Measurements from ENCODE around the gene APOL1. TPM values are rescaled to one million over a fixed set of nuclear protein-coding genes. Genes with fewer than 3 reads are reported as not detected.
"Not testable (repeated sequence)": the region's sequence is repeated elsewhere in the genome, so short reads cannot be mapped to it uniquely, and the experiment has no call there.

APOL1 gene
- total RNA-seq, 1 donor from 2014 or later: 35.3 TPM

DNA sequence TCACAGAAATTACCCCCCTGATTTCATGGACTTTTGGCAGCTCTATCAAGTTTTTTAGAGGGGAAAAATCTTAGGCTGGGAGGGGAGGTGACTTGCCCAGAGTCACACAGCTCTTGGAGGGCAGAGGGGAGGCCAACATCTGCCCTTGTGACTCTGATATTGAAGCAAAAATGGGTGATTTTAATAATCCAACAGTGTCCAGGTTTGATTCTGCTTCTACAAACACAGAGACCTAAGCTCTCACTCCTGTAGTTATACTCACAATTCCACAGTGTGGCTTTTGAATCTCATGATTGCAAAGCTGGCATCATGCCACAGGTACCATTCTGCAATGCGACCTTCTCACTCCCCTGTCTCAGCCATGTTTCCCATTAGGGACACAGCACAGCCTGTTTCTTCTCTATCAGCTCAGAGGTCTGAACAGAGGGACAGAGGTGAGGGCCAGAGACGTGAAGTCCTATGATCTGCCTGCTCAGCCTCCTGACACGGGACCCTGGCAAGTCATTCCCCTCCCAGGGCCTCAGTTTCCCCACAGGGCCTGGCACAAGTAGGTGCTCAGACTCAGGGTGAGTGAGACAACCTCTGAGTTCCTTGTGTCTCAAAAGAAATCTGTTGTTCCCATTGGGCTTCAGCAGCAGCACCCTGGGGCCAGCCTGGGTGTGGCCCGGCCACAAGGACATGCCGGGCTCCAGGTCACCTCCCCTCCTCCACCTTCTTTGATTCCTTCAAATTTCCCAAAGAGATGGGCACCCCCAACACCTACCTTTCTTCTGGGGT, 14.4 kb upstream of the APOL1 start:
- intact Hi-C loops (cut with DNase I): no loop called here
- DNase-seq (ENCODE audit: low spot score) (no peak), ATAC-seq (peak; percentile 45)

DNA sequence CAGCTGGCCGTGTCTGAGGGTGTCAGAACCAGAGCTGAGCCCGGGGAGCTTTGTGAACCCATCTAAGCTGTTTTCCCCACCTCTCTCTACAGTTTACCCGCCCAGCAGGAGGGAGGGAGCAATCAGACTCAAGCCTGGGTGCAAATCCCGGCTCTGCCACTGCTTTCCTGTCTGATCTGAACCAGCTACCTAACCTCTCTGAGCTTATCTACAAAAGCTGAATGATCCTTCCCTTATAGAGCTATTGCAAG, 13.9 kb upstream of the APOL1 start:
- peak; percentile 31 for ATAC-seq
- intact Hi-C loops (cut with DNase I): no loop called here
- DNase-seq (ENCODE audit: low spot score): no peak

DNA sequence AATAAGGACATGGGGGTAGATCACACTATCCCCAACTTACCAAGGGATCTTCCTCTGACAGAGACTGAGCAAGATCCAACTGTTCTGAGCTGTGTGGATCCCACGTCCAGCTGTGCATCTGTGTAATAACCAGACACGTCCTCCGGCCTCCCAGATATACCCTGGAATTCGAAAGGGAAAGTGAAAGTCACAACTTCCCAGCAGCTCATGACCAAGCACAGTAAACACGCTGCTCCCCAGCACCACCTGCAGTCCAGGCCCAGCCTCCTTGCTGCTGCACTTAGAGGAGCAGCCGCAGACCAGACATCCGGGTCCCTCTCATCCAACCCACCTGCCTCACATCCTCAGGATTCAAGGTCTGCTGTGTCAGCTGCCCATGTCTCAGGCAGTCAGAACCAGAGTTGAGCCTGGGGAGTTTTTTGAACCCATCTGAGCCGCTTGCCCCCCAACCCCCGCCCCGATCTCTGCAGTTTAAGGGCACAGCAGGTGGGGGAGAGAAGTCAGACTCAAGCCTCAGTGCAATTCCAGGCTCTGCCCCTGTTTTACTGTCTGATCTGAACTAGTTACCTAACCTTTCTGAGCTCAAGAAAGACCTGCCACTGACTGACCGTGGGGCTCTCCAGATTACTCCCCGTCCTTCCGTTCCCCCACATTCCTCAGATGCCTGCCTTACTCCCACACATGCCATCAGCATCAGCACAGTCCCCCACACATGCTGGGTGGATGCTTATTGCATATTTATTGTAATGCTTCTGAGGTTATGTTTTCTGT, 13.3 kb upstream of the APOL1 start, which contains the start of gene APOL2:
Gene APOL2 (minus strand): TSS at position 127 of the 771 bp plus-strand sequence. CDS start 6,365 bp downstream, outside the sequence.
- ATAC-seq (peak; percentile 97), DNase-seq (ENCODE audit: low spot score) (peak; percentile 92)
- intact Hi-C loops (cut with DNase I): no loop called here

DNA sequence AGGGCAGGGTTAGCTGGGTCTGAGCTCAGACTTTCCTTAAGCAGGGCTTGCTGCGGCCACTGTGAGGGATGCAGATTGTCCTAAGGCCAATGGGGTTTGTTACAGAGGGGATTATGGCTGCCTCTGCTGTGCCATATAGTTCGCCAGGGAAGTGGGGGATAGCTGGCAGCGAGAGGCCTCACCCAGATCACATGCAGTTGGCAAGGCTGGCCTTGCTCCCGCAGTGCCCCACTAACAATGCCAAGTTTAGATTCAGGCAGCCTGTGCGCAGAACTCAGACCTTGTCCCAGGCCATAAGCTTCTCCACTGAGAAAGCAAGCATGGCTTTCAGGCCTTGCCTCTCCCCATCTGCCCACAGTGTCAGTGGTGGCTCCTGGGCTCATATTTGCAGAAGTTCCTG, 8.9 kb upstream of the APOL1 start:
- no peak for ATAC-seq
- intact Hi-C loops (cut with DNase I): no loop called here
- no peak for DNase-seq (ENCODE audit: low spot score)

DNA sequence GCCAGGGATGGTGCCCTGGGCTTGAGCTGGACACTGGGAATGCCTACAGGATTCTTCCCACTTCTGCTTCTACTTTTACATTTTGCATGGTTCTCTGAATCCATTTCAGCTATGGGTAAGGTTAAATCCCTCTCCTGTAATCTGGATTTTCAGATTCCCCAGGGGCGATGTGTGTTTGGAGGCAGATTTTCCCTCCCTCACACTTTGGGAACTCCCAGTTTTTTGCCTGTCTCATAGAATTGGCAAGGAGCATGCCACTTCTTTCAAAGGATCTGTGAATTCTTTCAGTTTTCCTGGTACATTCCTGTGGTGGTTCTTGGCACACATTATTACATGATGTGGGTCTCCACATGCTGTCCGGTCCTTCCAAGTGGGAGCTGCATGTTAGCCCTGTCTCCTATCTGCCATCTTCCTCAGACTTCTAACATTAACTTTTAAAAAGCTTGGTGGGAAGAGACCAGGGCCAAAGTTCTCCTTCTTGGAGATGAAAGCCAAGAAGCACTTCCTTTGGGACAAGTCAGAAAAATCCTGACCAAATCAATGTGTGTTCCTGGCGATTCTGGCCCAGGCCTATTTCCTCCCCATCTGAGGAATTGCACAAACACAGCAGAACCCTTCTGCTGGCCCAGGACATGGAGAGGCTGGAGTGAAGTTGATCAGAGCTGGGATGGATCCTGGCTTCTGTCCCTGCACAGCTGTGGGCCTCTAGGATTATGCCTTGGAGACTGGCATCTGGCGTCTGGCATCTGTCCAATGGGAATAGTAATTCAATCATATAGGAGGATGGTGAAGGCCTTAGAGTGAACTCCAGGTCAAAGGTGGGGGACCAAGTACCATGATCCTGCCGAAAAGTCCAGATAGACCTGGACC, 8.2 kb upstream of the APOL1 start:
- ATAC-seq: peak; percentile 89
- intact Hi-C loops (cut with DNase I): no loop called here
- DNase-seq (ENCODE audit: low spot score): no peak

DNA sequence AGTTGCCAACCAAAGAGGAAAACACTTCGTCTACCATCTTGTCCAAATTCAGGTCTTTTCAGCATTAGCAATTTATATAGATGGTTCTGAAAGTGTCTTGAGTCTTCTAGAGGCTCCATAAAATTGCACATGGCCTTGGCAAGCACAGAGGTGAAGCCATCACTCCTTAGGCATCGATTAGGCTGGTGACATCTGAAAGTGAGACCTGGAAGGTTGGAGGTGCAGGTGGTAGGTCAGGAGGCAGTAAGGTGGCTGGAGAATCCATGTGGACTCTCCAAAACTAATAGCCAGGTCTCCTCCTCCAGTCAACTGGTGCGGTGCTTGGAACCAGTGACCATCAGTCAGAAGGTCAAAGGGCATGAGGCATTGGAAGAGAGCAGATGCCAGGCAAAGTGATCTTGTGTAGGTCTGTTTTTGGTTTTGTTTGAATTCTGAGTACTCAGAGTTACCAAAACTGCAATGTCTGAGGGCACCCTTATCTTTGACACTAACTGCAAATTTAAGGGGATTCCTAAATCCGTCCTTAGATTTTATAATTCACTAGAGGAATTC, 7.1 kb upstream of the APOL1 start:
- ATAC-seq (no peak), DNase-seq (ENCODE audit: low spot score) (no peak)
- intact Hi-C loops (cut with DNase I): no loop called here

DNA sequence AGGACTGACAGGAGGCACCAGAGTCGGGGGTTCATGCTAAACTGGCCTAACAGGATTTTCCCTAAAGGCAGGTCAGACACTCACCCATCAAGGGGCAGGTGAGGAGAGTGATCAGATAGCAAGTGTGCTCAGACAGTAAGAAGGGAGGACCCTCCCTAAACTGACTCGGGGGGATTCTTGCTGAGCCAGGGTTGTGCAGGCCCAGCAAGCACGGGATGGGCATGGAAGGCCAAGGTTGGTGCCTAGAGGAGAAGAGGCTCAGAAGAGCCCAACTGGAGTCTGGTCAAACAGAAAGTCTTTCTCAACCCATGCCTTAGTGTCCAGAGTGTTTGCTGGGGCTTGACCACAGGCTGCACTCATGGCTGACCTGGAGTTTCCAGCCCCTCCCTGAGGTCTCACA, 6.2 kb upstream of the APOL1 start:
- intact Hi-C loops (cut with DNase I): no loop called here
- DNase-seq (ENCODE audit: low spot score): no peak
- no peak for ATAC-seq

DNA sequence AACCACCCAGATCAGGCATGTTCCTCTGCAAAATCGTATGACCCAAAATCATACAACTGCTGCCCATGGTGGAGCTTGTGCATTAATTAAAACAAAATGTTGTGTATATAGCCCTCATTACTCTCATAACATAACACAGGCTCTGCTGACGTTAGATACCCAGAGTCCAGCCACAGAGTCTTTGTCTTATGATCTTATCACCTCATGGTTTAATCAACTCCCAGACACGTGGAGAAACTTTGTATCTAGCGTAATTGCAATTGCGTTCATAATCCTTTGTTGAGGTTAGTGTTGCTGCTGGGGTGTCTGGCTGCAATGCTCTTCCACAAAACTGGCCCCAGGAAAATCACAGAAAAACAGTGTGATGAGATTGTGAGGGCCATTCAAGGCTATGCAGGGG, 5.0 kb upstream of the APOL1 start:
- ATAC-seq: no peak
- intact Hi-C loops (cut with DNase I): no loop called here
- DNase-seq (ENCODE audit: low spot score): no peak

DNA sequence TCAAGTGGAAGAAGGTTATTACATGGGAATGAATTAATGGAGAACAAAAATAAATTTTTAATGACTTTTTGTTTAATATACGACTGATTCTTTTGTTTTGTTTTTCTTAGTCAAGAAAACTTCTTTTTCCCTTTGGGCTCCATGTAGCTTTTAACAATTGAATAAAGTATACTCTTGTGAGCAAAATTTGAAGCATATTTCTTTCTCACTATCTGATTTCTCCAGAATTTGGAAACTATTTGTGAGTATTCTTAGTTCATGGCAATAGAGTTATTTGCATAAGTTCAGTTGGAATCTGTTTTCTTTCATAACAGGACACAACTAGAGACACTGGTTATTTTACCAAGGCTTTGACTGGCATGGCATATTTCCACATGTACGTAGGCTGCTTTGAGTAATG, 3.8 kb upstream of the APOL1 start:
- DNase-seq (ENCODE audit: low spot score): no peak
- intact Hi-C loops (cut with DNase I): no loop called here
- no peak for ATAC-seq

DNA sequence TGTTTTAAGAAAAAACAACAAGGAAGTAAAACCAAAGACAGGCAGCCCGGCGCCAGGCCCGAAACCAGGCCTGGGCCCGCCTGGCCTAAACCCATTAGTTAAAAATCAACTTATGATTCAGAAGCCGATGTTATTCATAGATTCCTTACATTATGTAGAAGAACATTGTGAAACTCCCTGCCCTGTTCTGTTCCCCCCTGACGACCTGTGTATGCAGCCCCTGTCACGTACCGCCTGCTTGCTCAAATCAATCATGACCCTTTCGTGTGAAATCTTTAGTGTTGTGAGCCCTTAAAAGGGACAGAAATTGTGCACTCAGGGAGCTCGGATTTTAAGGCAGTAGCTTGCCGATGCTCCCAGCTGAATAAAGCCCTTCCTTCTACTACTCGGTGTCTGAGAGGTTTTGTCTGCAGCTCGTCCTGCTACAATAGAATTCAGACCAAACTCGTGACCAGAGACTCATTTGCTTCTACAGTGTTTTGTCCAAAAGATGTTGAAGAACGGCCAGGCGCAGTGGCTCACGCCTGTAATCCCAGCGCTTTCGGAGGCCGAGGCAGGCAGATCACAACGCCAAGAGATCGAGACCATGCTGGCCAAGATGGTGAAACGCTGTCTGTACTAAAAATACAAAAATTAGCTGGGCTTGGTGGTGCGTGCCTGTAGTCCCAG, 2.5 kb upstream of the APOL1 start:
- intact Hi-C loops (cut with DNase I); ATAC-seq; DNase-seq (ENCODE audit: low spot score): not testable (repeated sequence)

DNA sequence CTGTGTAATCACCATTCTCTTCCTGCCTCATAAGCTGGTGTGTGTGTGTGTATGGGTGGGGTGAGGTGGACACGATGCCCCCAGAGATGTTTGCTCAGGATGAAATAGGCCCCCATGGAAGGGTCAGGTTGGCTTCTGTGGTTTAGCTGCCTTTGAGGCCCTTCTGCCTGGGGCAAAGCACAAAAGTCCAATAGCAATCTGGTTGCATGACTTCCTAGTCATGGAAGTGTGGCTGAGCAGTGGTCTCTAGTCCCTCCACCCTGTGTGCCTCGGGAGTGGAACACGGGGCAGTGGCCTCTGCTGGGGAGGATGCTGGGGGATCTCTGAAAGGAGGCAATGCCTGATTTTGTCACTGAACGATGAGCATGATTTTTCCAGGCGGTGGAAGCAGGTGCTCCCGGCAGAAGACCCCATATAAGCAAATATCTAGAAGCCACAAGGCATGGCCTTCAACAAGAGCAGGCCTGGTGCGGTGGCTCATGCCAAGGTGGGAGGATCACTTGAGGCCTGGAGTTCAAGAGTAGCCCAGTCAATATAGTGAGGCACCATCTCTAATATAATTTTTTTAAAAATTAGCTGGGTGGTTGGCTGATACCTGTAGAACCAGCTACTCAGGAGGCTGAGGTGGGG, 839 bp upstream of the APOL1 start:
- ATAC-seq; intact Hi-C loops (cut with DNase I); DNase-seq (ENCODE audit: low spot score): not testable (repeated sequence)

DNA sequence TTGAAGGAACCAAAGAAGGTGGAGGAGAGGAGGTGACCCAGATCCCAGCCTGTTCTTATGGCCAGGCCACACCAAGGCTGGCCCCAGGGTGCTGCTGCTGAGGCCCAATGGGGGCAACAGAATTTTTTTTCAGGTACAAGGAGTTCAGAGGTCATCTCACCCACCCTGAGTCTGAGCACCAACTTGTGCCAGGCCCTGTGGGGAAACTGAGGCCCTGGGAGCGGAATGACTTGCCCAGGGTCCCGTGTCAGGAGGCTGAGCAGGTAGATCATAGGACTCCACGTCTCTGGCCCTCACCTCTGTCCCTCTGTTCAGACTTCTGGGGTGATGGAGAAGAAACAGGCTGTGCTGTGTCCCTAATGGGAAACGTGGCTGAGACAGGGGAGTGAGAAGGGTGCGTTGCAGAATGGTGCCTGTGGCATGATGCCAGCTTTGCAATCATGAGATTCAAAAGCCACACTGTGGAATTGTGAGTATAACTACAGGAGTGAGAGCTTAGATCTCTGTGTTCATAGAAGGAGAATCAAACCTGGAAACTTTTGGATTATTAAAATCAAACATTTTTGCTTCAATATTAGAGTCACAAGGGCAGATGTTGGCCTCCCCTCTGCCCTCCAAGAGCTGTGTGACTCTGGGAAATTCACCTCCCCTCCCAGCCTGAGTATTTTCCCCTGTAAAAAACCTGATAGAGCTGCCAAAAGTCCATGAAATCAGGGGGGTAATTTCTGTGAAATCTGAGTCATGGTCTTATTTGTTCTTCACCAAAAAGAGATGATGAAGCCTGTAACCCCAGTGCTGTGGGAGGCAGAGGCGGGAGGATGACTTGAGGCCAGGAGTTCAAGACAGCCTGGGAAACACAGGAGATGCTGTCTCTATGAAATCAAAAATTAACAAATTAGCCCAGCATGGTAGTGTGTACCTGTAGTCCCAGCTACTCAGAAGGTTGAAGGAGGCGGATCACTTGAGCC, 874 bp downstream of the APOL1 start:
- intact Hi-C loops (cut with DNase I): no loop called here
- DNase-seq (ENCODE audit: low spot score) (peak; percentile 76), ATAC-seq (peak; percentile 55)

DNA sequence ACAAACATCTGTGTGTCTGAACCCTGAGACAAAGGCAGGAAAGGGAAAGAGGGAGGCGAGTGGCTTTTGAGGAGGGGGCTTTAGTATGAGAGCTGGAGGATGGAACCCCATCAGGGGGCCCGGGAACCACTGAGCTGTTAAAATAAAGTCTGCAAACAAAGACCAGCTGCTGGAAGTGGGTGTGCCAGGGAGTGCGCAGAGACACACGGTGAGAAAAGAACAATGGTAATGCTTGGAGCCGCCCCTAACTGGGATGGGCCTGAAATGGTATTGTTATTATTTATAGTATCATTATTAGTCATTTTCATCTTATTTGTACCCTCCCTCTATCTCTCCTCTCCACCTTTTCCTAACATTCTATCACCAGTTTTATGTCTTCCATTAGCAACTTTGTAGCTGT, 2.6 kb downstream of the APOL1 start:
- ATAC-seq; DNase-seq (ENCODE audit: low spot score); intact Hi-C loops (cut with DNase I): not testable (repeated sequence)

DNA sequence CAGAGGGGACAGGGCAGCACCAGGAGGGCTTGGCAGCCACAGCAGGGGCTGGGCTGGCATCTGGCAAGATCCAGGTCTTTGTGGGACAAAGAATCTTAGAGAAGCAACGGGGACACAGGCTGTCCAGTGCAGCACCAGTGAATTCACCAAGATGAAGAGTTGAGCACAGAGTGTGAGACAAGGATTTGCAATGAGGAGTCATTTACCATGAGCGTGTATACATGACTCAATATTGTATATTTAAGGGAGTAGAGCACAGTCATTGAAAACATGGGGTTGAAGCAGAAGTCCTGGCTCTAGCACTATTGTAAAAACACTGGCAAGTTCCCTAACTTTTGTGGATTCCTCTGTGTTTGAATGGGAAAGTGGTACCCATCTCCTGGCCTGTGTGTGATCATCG, 3.5 kb downstream of the APOL1 start:
- DNase-seq (ENCODE audit: low spot score) (no peak), ATAC-seq (no peak)
- intact Hi-C loops (cut with DNase I): no loop called here

DNA sequence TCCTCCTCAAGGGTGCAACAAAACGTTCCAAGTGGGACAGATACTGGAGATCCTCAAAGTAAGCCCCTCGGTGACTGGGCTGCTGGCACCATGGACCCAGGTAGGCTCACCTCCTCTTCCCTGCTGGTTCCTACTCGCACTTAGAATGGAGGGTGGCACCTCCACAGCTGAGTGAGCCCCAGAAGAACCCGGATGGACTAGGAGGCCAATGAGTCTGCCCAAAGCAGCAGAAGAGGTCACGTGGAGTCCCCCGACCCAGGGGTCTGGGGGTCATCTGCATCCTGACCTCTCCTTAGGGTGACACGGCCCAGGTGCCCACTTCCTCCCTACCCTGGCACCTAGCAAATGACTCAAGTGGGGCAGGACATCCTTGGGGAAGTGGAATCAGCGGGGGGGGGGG, 4.4 kb downstream of the APOL1 start:
- no peak for ATAC-seq
- intact Hi-C loops (cut with DNase I): no loop called here
- no peak for DNase-seq (ENCODE audit: low spot score)

DNA sequence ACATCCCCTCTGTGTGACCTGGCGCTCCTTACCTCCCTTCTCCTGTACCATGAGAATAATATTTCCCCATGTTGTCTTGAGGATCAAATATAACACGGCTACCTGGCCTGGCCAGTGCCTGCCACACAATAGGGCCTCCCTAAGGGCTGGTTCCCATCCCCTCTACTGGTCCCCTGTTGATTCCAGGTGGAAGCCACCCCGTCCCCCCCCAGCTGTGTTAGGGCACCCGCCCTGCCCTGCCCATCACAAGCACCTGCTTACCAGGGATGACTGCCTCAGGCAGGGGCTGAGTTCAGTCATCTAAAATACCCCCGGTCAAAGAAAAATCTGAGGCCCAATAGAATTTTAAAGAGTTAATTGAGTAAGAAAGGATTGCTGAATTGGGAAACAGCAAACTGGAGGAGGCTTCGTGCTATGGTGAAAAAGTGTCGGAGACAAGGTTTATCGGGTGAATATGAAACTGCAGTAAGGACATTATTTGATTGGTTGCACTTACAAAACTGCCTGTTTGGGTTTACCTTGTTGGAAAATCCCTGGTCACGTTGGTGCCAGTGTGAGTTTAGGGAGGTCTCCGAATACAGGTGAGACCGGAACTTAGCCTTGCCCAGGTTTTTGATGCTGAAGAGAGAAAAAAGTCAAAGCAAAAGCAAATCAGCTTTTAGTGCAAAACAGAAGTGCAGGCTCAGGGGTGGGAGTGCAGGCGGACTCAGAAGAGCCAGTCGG, 5.2 kb downstream of the APOL1 start:
- ATAC-seq (no peak), DNase-seq (ENCODE audit: low spot score) (no peak)
- intact Hi-C loops (cut with DNase I): no loop called here
